IPS DF 6.9 (cell line): Measurements from ENCODE around the gene SPATS2L.

Experiments used
- DNase-seq: peaks from one replicate; pipeline ENCODE4 v3.0.0-alpha.2; 2013; ENCODE audit warnings: low read depth, low spot score
- H3K27ac ChIP-seq: one replicate; pipeline ENCODE4 v1.5.1; 2013; ENCODE audit warnings: low read length, control low read depth
- H3K27me3 ChIP-seq: 2 replicates; pipeline ENCODE4 v1.6.1; 2013; ENCODE audit warnings: mild to moderate bottlenecking, low read length; ENCODE audit not compliant: control insufficient read depth, insufficient read depth
- H3K36me3 ChIP-seq: 2 replicates; pipeline ENCODE4 v1.6.1; 2013; ENCODE audit warnings: low read length; ENCODE audit not compliant: control insufficient read depth, insufficient read depth
- H3K4me1 ChIP-seq: 2 replicates; pipeline ENCODE4 v1.6.1; 2013; ENCODE audit warnings: low read length; ENCODE audit not compliant: control insufficient read depth, insufficient read depth
- H3K4me3 ChIP-seq: 2 replicates; pipeline ENCODE4 v1.5.1; 2013; ENCODE audit warnings: mild to moderate bottlenecking, low read length
- H3K9me3 ChIP-seq: 2 replicates; pipeline ENCODE4 v1.6.1; 2013; ENCODE audit warnings: low read length, inconsistent platforms; ENCODE audit not compliant: control insufficient read depth, insufficient read depth
- WGBS: extraction: QIAGEN DNeasy Blood & Tissue Kit; methylation state at CpG from one replicate; pipeline ENCODE4 v1.1.7; 2013; ENCODE audit warnings: mixed read lengths, missing lambda C conversion rate; ENCODE audit not compliant: insufficient read length, insufficient coverage; 5-methylcytosine and 5-hydroxymethylcytosine counted together

SPATS2L gene

DNA sequence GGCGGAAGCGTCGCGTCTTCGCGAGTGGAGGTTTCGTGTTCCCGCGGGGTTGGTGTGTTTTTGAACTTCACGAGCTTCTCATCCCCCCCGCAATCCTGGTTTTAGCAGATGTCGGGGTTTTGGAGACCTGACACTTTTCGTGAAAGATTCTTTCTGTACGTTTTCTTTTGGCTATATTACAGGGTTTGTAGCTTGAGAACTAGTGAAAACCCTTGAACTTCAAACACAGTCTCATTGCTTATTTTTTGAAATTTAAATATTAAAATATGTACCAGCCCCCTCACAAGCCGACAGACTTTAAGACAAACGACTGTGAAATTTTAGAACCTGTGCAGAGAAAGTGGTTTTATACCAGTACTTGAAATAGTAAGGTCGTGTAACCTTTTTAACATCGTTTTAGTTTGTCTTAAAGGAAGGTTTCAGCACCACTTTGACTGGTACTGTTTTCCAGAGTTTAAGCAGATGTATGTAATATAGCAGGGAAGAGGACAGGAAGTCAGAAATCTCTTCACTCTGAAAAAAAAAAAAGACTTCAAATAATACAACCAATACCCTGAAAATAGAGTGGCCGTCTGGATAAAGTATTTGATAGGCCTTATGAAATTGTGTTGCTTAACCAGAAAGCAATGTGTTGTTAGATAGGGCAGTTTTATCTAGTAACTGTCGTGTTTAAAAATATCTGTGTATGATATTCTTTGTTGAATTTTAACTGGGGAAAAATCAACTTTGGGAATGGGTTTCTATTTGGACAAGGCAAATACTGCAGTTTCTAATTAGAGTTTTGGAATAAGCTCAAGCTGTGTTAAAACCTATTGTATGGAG lies 1.4 kb downstream of the SPATS2L start:
- DNase-seq: no peak
- WGBS: no CpG with 5 or more reads among the region's 20 CpGs
- H3K4me1 ChIP-seq: peaks cover 5% of the 10 kb centered on the region
- H3K36me3 ChIP-seq: no peaks in the 10 kb centered on the region
- no peaks in the 10 kb centered on the region for H3K9me3 ChIP-seq
- H3K27ac ChIP-seq: no peak overlapping the region
- peak overlapping the region; percentile 98 for H3K4me3 ChIP-seq
- no peaks in the 10 kb centered on the region for H3K27me3 ChIP-seq

DNA sequence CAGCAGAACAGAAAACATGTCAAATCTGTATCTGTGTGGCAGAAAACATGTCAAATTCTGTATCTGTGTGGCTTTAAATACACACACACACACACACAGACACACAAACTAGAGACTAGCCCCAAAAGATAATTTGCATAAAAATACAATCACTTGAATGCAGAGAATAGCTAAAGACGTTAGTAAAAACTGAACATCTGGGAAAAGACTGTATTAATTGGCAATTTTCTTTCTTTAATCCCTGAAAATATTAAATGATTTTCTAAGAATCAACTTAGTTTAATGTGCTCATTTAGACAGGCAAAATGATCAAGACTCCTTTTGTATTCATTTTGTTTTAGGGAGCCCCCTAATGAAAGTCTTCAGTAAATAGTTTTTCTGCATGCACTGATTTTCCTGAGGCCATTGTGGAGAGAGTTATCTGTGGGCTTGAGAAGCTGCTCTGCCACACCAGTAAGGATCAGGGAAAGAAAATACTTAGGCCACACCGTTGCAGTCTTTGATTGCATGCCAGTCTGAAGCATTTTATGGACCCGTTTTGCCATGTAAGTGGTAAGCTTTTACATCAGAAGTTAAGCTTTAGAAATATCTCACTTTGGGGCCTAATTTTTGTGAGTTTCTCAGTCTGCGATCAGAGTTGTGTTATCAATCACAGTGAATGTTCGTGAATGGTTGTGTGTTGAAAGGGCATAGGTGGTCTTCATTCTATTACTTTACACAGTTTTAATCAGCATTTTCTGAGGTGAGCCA lies 2.2 kb downstream of the SPATS2L start:
- Histone ChIP-seq H3K27me3 (no peaks in the 10 kb centered on the region), H3K4me1 (peaks cover 8% of the 10 kb centered on the region), H3K36me3 (no peaks in the 10 kb centered on the region), H3K9me3 (no peaks in the 10 kb centered on the region), H3K4me3 (peak overlapping the region; percentile 18; the same call in 1 of the 2 replicates), H3K27ac (no peak overlapping the region)
- no CpG with 5 or more reads among the region's 5 CpGs for WGBS
- no peak for DNase-seq

DNA sequence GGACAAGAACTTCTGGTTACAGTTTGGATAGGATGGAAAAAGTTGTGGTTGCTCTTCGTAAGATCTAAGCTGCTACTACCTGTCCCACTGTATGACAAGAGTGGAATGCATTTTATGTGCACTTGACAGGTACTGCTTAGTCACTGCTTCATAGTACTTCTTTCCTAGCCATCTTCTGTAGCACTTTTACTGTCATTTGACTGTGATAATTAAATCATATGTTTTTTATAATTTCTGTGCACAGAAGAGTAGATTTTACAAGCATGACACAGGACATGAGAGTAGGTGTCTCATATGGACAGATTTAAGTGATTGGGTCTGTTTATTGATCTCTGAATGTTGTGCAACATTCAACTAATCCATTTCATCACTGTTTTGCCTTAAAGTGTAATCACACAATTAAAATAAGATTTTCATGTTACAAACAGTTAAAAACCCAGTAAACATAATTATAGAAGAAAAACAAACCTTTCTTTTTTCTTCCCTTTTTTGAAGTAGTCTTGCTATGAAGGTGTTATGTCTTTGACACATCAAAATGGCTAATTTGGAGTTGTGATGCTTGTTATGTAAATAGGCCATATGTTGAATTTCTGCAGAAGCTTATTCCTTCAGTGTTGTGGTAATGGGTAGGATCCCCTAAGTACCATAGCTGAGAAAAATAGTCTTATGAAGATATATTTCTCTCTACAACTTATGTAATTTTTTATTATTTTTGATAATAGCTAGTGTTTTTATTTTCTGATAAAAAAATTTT lies 3.0 kb downstream of the SPATS2L start:
- no peak overlapping the region; the same call in 1 of the 2 replicates for H3K4me3 ChIP-seq
- no peaks in the 10 kb centered on the region for H3K36me3 ChIP-seq
- H3K9me3 ChIP-seq: no peaks in the 10 kb centered on the region
- H3K27me3 ChIP-seq: no peaks in the 10 kb centered on the region
- no peak for DNase-seq
- H3K27ac ChIP-seq: no peak overlapping the region
- peaks cover 8% of the 10 kb centered on the region for H3K4me1 ChIP-seq
- no CpG with 5 or more reads among the region's 1 CpG for WGBS

GRCh38 chr2:200310545-200310971 lies 4.1 kb downstream of the SPATS2L start:
- Histone ChIP-seq H3K27me3 (no peaks in the 10 kb centered on the region), H3K4me3 (no peak overlapping the region), H3K4me1 (peaks cover 14% of the 10 kb centered on the region), H3K9me3 (no peaks in the 10 kb centered on the region), H3K36me3 (no peaks in the 10 kb centered on the region), H3K27ac (no peak overlapping the region)
- no CpG with 5 or more reads among the region's 2 CpGs for WGBS
- no peak for DNase-seq

DNA sequence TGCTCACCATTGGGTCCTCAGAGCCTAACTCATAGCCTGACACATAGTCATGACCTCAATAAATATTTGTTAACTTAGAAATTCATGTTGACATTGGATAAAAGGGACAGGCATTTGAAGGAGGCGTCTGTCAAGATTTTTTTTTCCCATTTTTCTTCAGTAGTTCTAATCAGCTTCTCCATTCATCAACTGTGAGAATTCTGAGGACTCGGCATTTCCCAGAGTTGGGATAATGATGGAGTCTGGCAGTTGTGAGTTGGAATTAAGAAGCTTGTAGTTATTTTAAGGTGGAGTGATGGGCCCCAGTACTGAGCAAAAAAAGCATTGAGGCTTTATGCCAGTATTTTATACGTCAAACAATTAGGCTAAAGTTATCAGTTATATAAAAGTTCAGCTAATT lies 4.6 kb downstream of the SPATS2L start:
- no CpG with 5 or more reads among the region's 3 CpGs for WGBS
- Histone ChIP-seq H3K27ac (no peak overlapping the region), H3K4me1 (peaks cover 14% of the 10 kb centered on the region), H3K9me3 (no peaks in the 10 kb centered on the region), H3K36me3 (no peaks in the 10 kb centered on the region), H3K27me3 (no peaks in the 10 kb centered on the region), H3K4me3 (no peak overlapping the region)
- DNase-seq: no peak

GRCh38 chr2:200314976-200315567 lies 8.6 kb downstream of the SPATS2L start:
- no peaks in the 10 kb centered on the region for H3K9me3 ChIP-seq
- no peak overlapping the region for H3K27ac ChIP-seq
- no peaks in the 10 kb centered on the region for H3K27me3 ChIP-seq
- DNase-seq: no peak
- peaks cover 19% of the 10 kb centered on the region for H3K4me1 ChIP-seq
- H3K4me3 ChIP-seq: no peak overlapping the region
- WGBS: no CpG with 5 or more reads among the region's 7 CpGs
- no peaks in the 10 kb centered on the region for H3K36me3 ChIP-seq

GRCh38 chr2:200317975-200318374 lies 11.5 kb downstream of the SPATS2L start:
- no peaks in the 10 kb centered on the region for H3K9me3 ChIP-seq
- H3K36me3 ChIP-seq: no peaks in the 10 kb centered on the region
- WGBS: no CpG with 5 or more reads among the region's 3 CpGs
- no peak for DNase-seq
- no peak overlapping the region for H3K4me3 ChIP-seq
- no peaks in the 10 kb centered on the region for H3K27me3 ChIP-seq
- H3K4me1 ChIP-seq: peaks cover 15% of the 10 kb centered on the region
- H3K27ac ChIP-seq: peak overlapping the region; percentile 54

- no peaks in the 10 kb centered on the region for H3K9me3 ChIP-seq
- WGBS: no CpG with 5 or more reads among the region's 10 CpGs
- H3K27ac ChIP-seq: no peak overlapping the region
- H3K27me3 ChIP-seq: no peaks in the 10 kb centered on the region
- DNase-seq: no peak
- H3K4me3 ChIP-seq: no peak overlapping the region
- H3K36me3 ChIP-seq: no peaks in the 10 kb centered on the region
- H3K4me1 ChIP-seq: peaks cover 13% of the 10 kb centered on the region; the same call in 1 of the 2 replicates
Measured at GRCh38 chr2:200318940-200319435, 12.5 kb downstream of the SPATS2L start.

- DNase-seq: no peak
- Histone ChIP-seq H3K9me3 (no peaks in the 10 kb centered on the region), H3K27ac (no peak overlapping the region), H3K4me1 (peaks cover 14% of the 10 kb centered on the region; the same call in 1 of the 2 replicates), H3K27me3 (no peaks in the 10 kb centered on the region), H3K4me3 (no peak overlapping the region), H3K36me3 (no peaks in the 10 kb centered on the region)
- WGBS: no CpG with 5 or more reads among the region's 4 CpGs
Measured at GRCh38 chr2:200319548-200320337, 13.2 kb downstream of the SPATS2L start.
